ENCODE measurements around the gene GPX1.

Gene GPX1

DNA sequence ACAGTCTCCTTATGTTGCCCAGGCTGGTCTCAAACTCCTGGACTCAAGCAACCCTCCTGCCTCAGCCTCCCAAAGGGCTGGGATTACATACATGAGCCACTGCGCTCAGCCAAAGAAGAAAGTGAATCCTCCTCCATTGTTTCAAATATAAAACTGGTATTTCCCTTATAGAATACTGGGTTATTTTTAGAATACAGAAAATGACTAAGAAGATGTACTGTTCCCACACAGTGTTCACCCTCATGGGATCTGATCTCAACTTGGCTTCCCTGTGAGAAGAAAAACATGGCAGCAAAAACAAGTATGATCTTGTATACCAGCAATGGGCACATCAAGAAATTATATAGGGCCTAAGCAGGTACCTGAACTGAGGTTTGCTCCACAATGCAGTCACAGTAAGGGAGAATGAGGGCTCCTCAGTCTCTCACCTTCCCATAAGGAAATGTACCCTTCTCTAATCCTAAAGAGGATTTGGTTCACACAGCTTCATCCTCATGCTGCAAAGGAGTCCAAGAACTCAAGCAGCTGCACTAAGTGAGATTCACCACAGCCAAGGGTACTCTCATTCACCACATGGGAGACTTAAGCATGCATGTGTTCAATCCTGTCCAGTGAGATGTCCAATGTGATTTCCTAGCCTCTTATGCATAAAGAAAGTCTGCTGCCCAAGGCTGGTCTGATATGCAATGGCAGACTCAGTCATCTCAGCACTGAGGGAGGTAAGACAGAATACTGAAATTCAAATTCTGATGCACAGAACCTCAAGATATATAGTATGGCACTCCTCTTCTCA is 44.1 kb downstream of the GPX1 start:
- no peak for DNase-seq (ENCODE audit: low read depth, low spot score)

DNA sequence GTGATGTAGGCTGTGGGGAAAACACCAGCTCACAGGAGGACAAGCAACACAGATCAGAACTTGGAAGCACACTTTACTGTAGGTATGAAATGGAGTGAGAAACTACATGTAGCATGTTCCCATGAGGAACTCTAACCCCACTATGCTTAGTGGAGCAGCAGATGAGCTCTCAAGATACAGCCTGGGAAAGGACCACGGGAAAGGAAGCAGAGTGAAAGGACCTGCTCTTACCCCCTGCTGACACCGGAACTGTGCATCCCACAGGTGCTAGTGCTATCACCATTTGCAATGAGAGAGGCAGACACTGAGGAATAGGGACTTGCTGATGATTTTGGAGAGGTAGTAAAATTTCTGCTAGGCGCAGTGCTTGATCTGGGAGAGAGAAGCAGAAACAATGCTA is 46.9 kb downstream of the GPX1 start:
- DNase-seq (ENCODE audit: low read depth, low spot score) = no peak

- DNase-seq (ENCODE audit: low read depth, low spot score) = no peak
Measured at GRCh38 chr3:49310677-49311076, 47.5 kb downstream of the GPX1 start.
